HuH-7.5 (cell line): ENCODE data around the gene SPEG.
A peak's percentile ranks its signal among the peaks of the same experiment; 100 is the strongest.

Experiments
- DNase-seq: peaks from one replicate; pipeline ENCODE4 v3.0.0; 2011; ENCODE audit warnings: low spot score

The SPEG gene

GRCh38 chr2:219425238-219426067, 9.2 kb upstream of the SPEG start:
- DNase-seq, result no peak

- no peak for DNase-seq
These were observed 8.6 kb upstream of the SPEG start for GRCh38 chr2:219426068-219426443.

GRCh38 chr2:219426534-219427136, 8.0 kb upstream of the SPEG start:
- no peak for DNase-seq

GRCh38 chr2:219428469-219428868, 6.2 kb upstream of the SPEG start:
- no peak for DNase-seq

GRCh38 chr2:219429958-219430606, 4.6 kb upstream of the SPEG start:
- DNase-seq, result no peak

- peak; percentile 66 for DNase-seq
These were observed 3.7 kb upstream of the SPEG start for GRCh38 chr2:219430633-219431615.

GRCh38 chr2:219433666-219434467, 776 bp upstream of the SPEG start:
- DNase-seq, result no peak

- DNase-seq, result no peak
These were observed 250 bp upstream of the SPEG start for GRCh38 chr2:219434468-219434717.

GRCh38 chr2:219435701-219436100, 1.1 kb downstream of the SPEG start:
- DNase-seq, result no peak

- no peak for DNase-seq
These were observed 1.8 kb downstream of the SPEG start for GRCh38 chr2:219436491-219436890.

- no peak for DNase-seq
These were observed 2.5 kb downstream of the SPEG start for GRCh38 chr2:219437141-219437540.

- DNase-seq, result no peak
These were observed 3.1 kb downstream of the SPEG start for GRCh38 chr2:219437690-219438206.

GRCh38 chr2:219438453-219438852, 3.8 kb downstream of the SPEG start:
- no peak for DNase-seq

- DNase-seq, result no peak
These were observed 4.9 kb downstream of the SPEG start for GRCh38 chr2:219439506-219439905.

- DNase-seq, result no peak
These were observed 6.0 kb downstream of the SPEG start for GRCh38 chr2:219440388-219441256.

GRCh38 chr2:219441451-219442255, 7.0 kb downstream of the SPEG start:
- peak; percentile 77 for DNase-seq

GRCh38 chr2:219442256-219443015, 7.8 kb downstream of the SPEG start:
- DNase-seq, result no peak

GRCh38 chr2:219443016-219443696, 8.5 kb downstream of the SPEG start:
- no peak for DNase-seq
